NCI-H524 (cell line): ENCODE measurements around the gene TECTA.
"Not testable (repeated sequence)": the region's sequence is repeated elsewhere in the genome, so short reads cannot be mapped to it uniquely, and the experiment has no call there.

Experiments
- DNase-seq, 2 experiments: peaks; one replicate each; lab custom pipeline; 2025; lab: John Stamatoyannopoulos, UW

The TECTA gene

GRCh38 chr11:121095561-121095960 lies 5.5 kb upstream of the TECTA start:
- DNase-seq: no peak

GRCh38 chr11:121099364-121099763 lies 1.7 kb upstream of the TECTA start:
- no peak for DNase-seq

GRCh38 chr11:121099885-121100284 lies 1.2 kb upstream of the TECTA start:
- no peak for DNase-seq

- DNase-seq: no peak
Observed at GRCh38 chr11:121104312-121104762, 3.3 kb downstream of the TECTA start.

GRCh38 chr11:121105063-121105480 lies 4.0 kb downstream of the TECTA start:
- DNase-seq: no peak

GRCh38 chr11:121105481-121106195 lies 4.6 kb downstream of the TECTA start:
- DNase-seq: peak; percentile 76 to 93

- no peak for DNase-seq
Observed at GRCh38 chr11:121106812-121107211, 5.8 kb downstream of the TECTA start.

GRCh38 chr11:121108413-121108812 lies 7.4 kb downstream of the TECTA start:
- no peak for DNase-seq

GRCh38 chr11:121109471-121109870 lies 8.4 kb downstream of the TECTA start:
- no peak for DNase-seq

- DNase-seq: peak; percentile 93 to 96
Observed at GRCh38 chr11:121109916-121110586, 9.0 kb downstream of the TECTA start.

- DNase-seq: peak in 1 of 2 experiments; percentile 52
Observed at GRCh38 chr11:121110871-121111724, 10.1 kb downstream of the TECTA start.

GRCh38 chr11:121112498-121113455 lies 11.7 kb downstream of the TECTA start:
- peak; percentile 49 to 75 for DNase-seq

GRCh38 chr11:121113611-121114010 lies 12.6 kb downstream of the TECTA start:
- no peak for DNase-seq

GRCh38 chr11:121115024-121115423 lies 14.0 kb downstream of the TECTA start:
- DNase-seq: not testable (repeated sequence)

- no peak for DNase-seq
Observed at GRCh38 chr11:121117788-121118187, 16.7 kb downstream of the TECTA start.

- DNase-seq: peak in 1 of 2 experiments; percentile 18
Observed at GRCh38 chr11:121119440-121119839, 18.4 kb downstream of the TECTA start.

- no peak for DNase-seq
Observed at GRCh38 chr11:121122328-121122727, 21.3 kb downstream of the TECTA start.

GRCh38 chr11:121123496-121124069 lies 22.5 kb downstream of the TECTA start:
- no peak for DNase-seq

GRCh38 chr11:121127809-121128208 lies 26.8 kb downstream of the TECTA start:
- DNase-seq: no peak

- no peak for DNase-seq
Observed at GRCh38 chr11:121129362-121130340, 28.6 kb downstream of the TECTA start.
